Karpas-422 (cell line): ENCODE measurements around the gene RBFOX1. TPM values are rescaled to one million over a fixed set of nuclear protein-coding genes. Genes with fewer than 3 reads are reported as not detected.

Source experiments
- DNase-seq: peaks from one replicate; pipeline ENCODE4 v3.0.0-alpha.2; 2015
- H2AFZ ChIP-seq: fragments of 200-600 bp; sonication (generic); 2 replicates; pipeline ENCODE4 v1.6.1; 2014; ENCODE audit warnings: antibody characterized with exemption, low read length, mixed read lengths
- H3K27ac ChIP-seq: fragments of 200-600 bp; sonication (generic); 2 replicates; pipeline ENCODE4 v1.5.1; 2014; ENCODE audit warnings: mild to moderate bottlenecking, low read length, moderate library complexity
- H3K27me3 ChIP-seq: fragments of 200-600 bp; sonication (generic); 2 replicates; pipeline ENCODE4 v1.6.1; 2014; ENCODE audit warnings: low read length, mixed read lengths
- H3K36me3 ChIP-seq: fragments of 200-600 bp; sonication (generic); 2 replicates; pipeline ENCODE4 v1.6.1; 2014; ENCODE audit warnings: low read length, mixed read lengths; ENCODE audit not compliant: insufficient read depth
- H3K4me1 ChIP-seq: fragments of 200-600 bp; sonication (generic); 2 replicates; pipeline ENCODE4 v1.6.1; 2014; ENCODE audit warnings: mild to moderate bottlenecking, low read length, mixed read lengths
- H3K4me2 ChIP-seq: fragments of 200-600 bp; sonication (generic); 2 replicates; pipeline ENCODE4 v1.6.1; 2014; ENCODE audit warnings: low read length, low read depth, mild to moderate bottlenecking; ENCODE audit not compliant: poor library complexity, severe bottlenecking
- H3K4me3 ChIP-seq: fragments of 200-600 bp; sonication (generic); 2 replicates; pipeline ENCODE4 v1.5.1; 2014; ENCODE audit warnings: mild to moderate bottlenecking, antibody characterized with exemption, low read length, mixed read lengths
- H3K79me2 ChIP-seq: fragments of 200-600 bp; sonication (generic); 2 replicates; pipeline ENCODE4 v1.6.1; 2014; ENCODE audit warnings: mild to moderate bottlenecking, low read length, mixed read lengths
- H3K9ac ChIP-seq: fragments of 200-600 bp; sonication (generic); 2 replicates; pipeline ENCODE4 v1.6.0; 2014; ENCODE audit warnings: low read length
- H3K9me2 ChIP-seq: fragments of 200-600 bp; sonication (generic), shearing (Covaris generic); replicated peaks from 2 replicates; pipeline ENCODE4 v1.6.0; 2014; ENCODE audit warnings: mild to moderate bottlenecking, low read length, moderate library complexity; ENCODE audit not compliant: insufficient read depth
- H3K9me3 ChIP-seq: fragments of 300-700, 200-600 bp; sonication (generic); 2 replicates; pipeline ENCODE4 v1.6.1; 2014; ENCODE audit warnings: low read length, mixed read lengths
- H4K20me1 ChIP-seq: fragments of 200-600 bp; sonication (generic); 2 replicates; pipeline ENCODE4 v1.6.1; 2014; ENCODE audit warnings: mild to moderate bottlenecking, antibody characterized with exemption, low read length, low read depth; ENCODE audit not compliant: insufficient read depth
- total RNA-seq: library from RNA; depleted of rRNA; stranded (reverse); fragments of >200 nt; shearing (Covaris generic); gene quantifications from 2 replicates; pipeline ENCODE4 v1.2.3, GENCODE V29; 2014; ENCODE audit warnings: low replicate concordance

Gene RBFOX1
- total RNA-seq, 1 experiment from 2014 or later = 1.3 TPM

GRCh38 chr16:7561908-7562405 is 229.3 kb downstream of the RBFOX1 start:
- no peaks in the 10 kb centered on the region for H3K27me3 ChIP-seq
- H3K27ac ChIP-seq = no peak overlapping the region
- no peak overlapping the region for H3K9ac ChIP-seq
- no peak overlapping the region for H3K4me2 ChIP-seq
- H3K9me3 ChIP-seq = peaks cover 5% of the 10 kb centered on the region; the same call in 1 of the 2 replicates
- H2AFZ ChIP-seq = no peak overlapping the region
- no peak overlapping the region for H3K4me3 ChIP-seq
- no peak for DNase-seq
- H3K4me1 ChIP-seq = no peaks in the 10 kb centered on the region
- no peaks in the 10 kb centered on the region for H3K9me2 ChIP-seq
- H3K36me3 ChIP-seq = no peaks in the 10 kb centered on the region
- H3K79me2 ChIP-seq = no peaks in the 10 kb centered on the region
- no peaks in the 10 kb centered on the region for H4K20me1 ChIP-seq

- Histone ChIP-seq H3K27ac (no peak overlapping the region), H4K20me1 (no peaks in the 10 kb centered on the region), H3K9me3 (peaks cover 5% of the 10 kb centered on the region; the same call in 1 of the 2 replicates), H3K36me3 (no peaks in the 10 kb centered on the region), H3K9ac (no peak overlapping the region), H3K4me2 (no peak overlapping the region), H3K4me3 (no peak overlapping the region), H3K27me3 (no peaks in the 10 kb centered on the region), H2AFZ (no peak overlapping the region), H3K79me2 (no peaks in the 10 kb centered on the region), H3K4me1 (no peaks in the 10 kb centered on the region), H3K9me2 (no peaks in the 10 kb centered on the region)
- no peak for DNase-seq
These were observed 233.7 kb downstream of the RBFOX1 start for GRCh38 chr16:7566360-7566759.

GRCh38 chr16:7571366-7571765 is 238.7 kb downstream of the RBFOX1 start:
- H3K9me2 ChIP-seq = no peaks in the 10 kb centered on the region
- H4K20me1 ChIP-seq = no peaks in the 10 kb centered on the region
- DNase-seq = no peak
- H3K9me3 ChIP-seq = peaks cover 7% of the 10 kb centered on the region
- H3K4me1 ChIP-seq = no peaks in the 10 kb centered on the region
- H2AFZ ChIP-seq = no peak overlapping the region
- H3K4me3 ChIP-seq = no peak overlapping the region
- no peak overlapping the region for H3K4me2 ChIP-seq
- H3K27me3 ChIP-seq = no peaks in the 10 kb centered on the region
- no peaks in the 10 kb centered on the region for H3K79me2 ChIP-seq
- H3K9ac ChIP-seq = no peak overlapping the region
- H3K27ac ChIP-seq = no peak overlapping the region
- H3K36me3 ChIP-seq = no peaks in the 10 kb centered on the region

- no peaks in the 10 kb centered on the region for H4K20me1 ChIP-seq
- no peak overlapping the region for H3K9ac ChIP-seq
- no peaks in the 10 kb centered on the region for H3K4me1 ChIP-seq
- no peak overlapping the region for H3K4me2 ChIP-seq
- H3K36me3 ChIP-seq = no peaks in the 10 kb centered on the region
- no peaks in the 10 kb centered on the region for H3K9me2 ChIP-seq
- no peak overlapping the region for H3K27ac ChIP-seq
- no peak for DNase-seq
- no peaks in the 10 kb centered on the region for H3K79me2 ChIP-seq
- no peak overlapping the region for H3K4me3 ChIP-seq
- no peaks in the 10 kb centered on the region for H3K27me3 ChIP-seq
- H3K9me3 ChIP-seq = peaks cover 4% of the 10 kb centered on the region
- no peak overlapping the region for H2AFZ ChIP-seq
These were observed 244.9 kb downstream of the RBFOX1 start for GRCh38 chr16:7577588-7577987.

- no peaks in the 10 kb centered on the region for H3K27me3 ChIP-seq
- H4K20me1 ChIP-seq = no peaks in the 10 kb centered on the region
- no peaks in the 10 kb centered on the region for H3K36me3 ChIP-seq
- H3K9ac ChIP-seq = no peak overlapping the region
- no peaks in the 10 kb centered on the region for H3K9me2 ChIP-seq
- no peak overlapping the region for H3K4me2 ChIP-seq
- no peak overlapping the region for H3K27ac ChIP-seq
- peaks cover 4% of the 10 kb centered on the region for H3K9me3 ChIP-seq
- no peak overlapping the region for H2AFZ ChIP-seq
- H3K4me1 ChIP-seq = no peaks in the 10 kb centered on the region
- DNase-seq = no peak
- no peaks in the 10 kb centered on the region for H3K79me2 ChIP-seq
- no peak overlapping the region for H3K4me3 ChIP-seq
These were observed 246.8 kb downstream of the RBFOX1 start for GRCh38 chr16:7579454-7579853.

GRCh38 chr16:7581175-7581574 is 248.5 kb downstream of the RBFOX1 start:
- no peaks in the 10 kb centered on the region for H3K27me3 ChIP-seq
- H2AFZ ChIP-seq = no peak overlapping the region
- H3K27ac ChIP-seq = no peak overlapping the region
- H3K9ac ChIP-seq = no peak overlapping the region
- no peaks in the 10 kb centered on the region for H3K36me3 ChIP-seq
- H3K4me3 ChIP-seq = no peak overlapping the region
- H3K79me2 ChIP-seq = no peaks in the 10 kb centered on the region
- peaks cover 8% of the 10 kb centered on the region; the same call in 1 of the 2 replicates for H3K9me3 ChIP-seq
- H3K4me1 ChIP-seq = no peaks in the 10 kb centered on the region
- H3K9me2 ChIP-seq = no peaks in the 10 kb centered on the region
- no peak overlapping the region for H3K4me2 ChIP-seq
- no peak for DNase-seq
- H4K20me1 ChIP-seq = no peaks in the 10 kb centered on the region

- Histone ChIP-seq H3K27ac (no peak overlapping the region), H3K9me3 (peaks cover 12% of the 10 kb centered on the region), H3K9ac (no peak overlapping the region), H3K79me2 (no peaks in the 10 kb centered on the region), H3K4me3 (no peak overlapping the region), H3K27me3 (no peaks in the 10 kb centered on the region), H3K4me1 (no peaks in the 10 kb centered on the region), H3K4me2 (no peak overlapping the region), H4K20me1 (no peaks in the 10 kb centered on the region), H3K36me3 (no peaks in the 10 kb centered on the region), H3K9me2 (no peaks in the 10 kb centered on the region), H2AFZ (no peak overlapping the region)
- DNase-seq = no peak
These were observed 250.8 kb downstream of the RBFOX1 start for GRCh38 chr16:7583396-7583795.

GRCh38 chr16:7584561-7584960 is 251.9 kb downstream of the RBFOX1 start:
- Histone ChIP-seq H2AFZ (no peak overlapping the region), H3K36me3 (no peaks in the 10 kb centered on the region), H3K4me1 (no peaks in the 10 kb centered on the region), H3K4me2 (no peak overlapping the region), H3K79me2 (no peaks in the 10 kb centered on the region), H4K20me1 (no peaks in the 10 kb centered on the region), H3K9me3 (peaks cover 16% of the 10 kb centered on the region), H3K9me2 (no peaks in the 10 kb centered on the region), H3K9ac (no peak overlapping the region), H3K27me3 (no peaks in the 10 kb centered on the region), H3K27ac (no peak overlapping the region), H3K4me3 (no peak overlapping the region)
- DNase-seq = no peak

- no peak overlapping the region for H3K4me3 ChIP-seq
- no peaks in the 10 kb centered on the region for H3K79me2 ChIP-seq
- H3K4me1 ChIP-seq = no peaks in the 10 kb centered on the region
- no peak overlapping the region for H3K27ac ChIP-seq
- H3K9me3 ChIP-seq = peaks cover 16% of the 10 kb centered on the region
- no peak for DNase-seq
- no peaks in the 10 kb centered on the region for H4K20me1 ChIP-seq
- no peaks in the 10 kb centered on the region for H3K27me3 ChIP-seq
- H3K9me2 ChIP-seq = no peaks in the 10 kb centered on the region
- H3K36me3 ChIP-seq = no peaks in the 10 kb centered on the region
- no peak overlapping the region for H3K9ac ChIP-seq
- H3K4me2 ChIP-seq = no peak overlapping the region
- H2AFZ ChIP-seq = no peak overlapping the region
These were observed 253.1 kb downstream of the RBFOX1 start for GRCh38 chr16:7585705-7586104.
